Measurements from ENCODE around the gene GRAP. TPM values are rescaled to one million over a fixed set of nuclear protein-coding genes. Genes with fewer than 3 reads are reported as not detected.

GRAP gene
- total RNA-seq, 1 donor from 2014 or later: 1.7 TPM

DNA sequence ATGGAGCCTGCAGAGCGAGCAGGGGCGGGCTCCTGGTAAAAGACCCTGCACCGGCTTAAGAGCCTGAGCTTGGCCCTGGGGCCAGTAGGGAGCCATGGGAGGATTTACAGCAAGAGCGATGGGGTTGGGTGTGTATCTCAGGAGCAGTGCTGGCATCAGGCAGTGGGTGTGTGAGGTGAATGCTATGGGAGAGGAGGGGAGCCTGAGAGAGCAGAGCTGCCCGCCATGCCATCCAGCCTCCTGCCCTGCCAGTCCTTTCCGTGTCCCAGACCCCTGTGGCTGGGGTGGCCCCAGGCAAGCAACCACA, 65.5 kb downstream of the GRAP start:
- intact Hi-C loops (cut with micrococcal nuclease): no loop called here
- TF ChIP-seq, protein P1, sequence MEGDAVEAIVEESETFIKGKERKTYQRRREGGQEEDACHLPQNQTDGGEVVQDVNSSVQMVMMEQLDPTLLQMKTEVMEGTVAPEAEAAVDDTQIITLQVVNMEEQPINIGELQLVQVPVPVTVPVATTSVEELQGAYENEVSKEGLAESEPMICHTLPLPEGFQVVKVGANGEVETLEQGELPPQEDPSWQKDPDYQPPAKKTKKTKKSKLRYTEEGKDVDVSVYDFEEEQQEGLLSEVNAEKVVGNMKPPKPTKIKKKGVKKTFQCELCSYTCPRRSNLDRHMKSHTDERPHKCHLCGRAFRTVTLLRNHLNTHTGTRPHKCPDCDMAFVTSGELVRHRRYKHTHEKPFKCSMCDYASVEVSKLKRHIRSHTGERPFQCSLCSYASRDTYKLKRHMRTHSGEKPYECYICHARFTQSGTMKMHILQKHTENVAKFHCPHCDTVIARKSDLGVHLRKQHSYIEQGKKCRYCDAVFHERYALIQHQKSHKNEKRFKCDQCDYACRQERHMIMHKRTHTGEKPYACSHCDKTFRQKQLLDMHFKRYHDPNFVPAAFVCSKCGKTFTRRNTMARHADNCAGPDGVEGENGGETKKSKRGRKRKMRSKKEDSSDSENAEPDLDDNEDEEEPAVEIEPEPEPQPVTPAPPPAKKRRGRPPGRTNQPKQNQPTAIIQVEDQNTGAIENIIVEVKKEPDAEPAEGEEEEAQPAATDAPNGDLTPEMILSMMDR (IDR thresholded peaks at IDR 0.05; ENCODE audit: borderline replicate concordance): no peak
- H3K9me3 ChIP-seq (replicated peaks): no peaks in the 10 kb centered on the region
- no peak overlapping the region for H3K4me3 ChIP-seq
- H3K36me3 ChIP-seq: no peaks in the 10 kb centered on the region
- no peak overlapping the region for H3K27ac ChIP-seq (replicated peaks)
- no peaks in the 10 kb centered on the region for H3K27me3 ChIP-seq (ENCODE audit: low read depth)
- H3K4me1 ChIP-seq: no peaks in the 10 kb centered on the region
- DNase-seq: no peak

DNA sequence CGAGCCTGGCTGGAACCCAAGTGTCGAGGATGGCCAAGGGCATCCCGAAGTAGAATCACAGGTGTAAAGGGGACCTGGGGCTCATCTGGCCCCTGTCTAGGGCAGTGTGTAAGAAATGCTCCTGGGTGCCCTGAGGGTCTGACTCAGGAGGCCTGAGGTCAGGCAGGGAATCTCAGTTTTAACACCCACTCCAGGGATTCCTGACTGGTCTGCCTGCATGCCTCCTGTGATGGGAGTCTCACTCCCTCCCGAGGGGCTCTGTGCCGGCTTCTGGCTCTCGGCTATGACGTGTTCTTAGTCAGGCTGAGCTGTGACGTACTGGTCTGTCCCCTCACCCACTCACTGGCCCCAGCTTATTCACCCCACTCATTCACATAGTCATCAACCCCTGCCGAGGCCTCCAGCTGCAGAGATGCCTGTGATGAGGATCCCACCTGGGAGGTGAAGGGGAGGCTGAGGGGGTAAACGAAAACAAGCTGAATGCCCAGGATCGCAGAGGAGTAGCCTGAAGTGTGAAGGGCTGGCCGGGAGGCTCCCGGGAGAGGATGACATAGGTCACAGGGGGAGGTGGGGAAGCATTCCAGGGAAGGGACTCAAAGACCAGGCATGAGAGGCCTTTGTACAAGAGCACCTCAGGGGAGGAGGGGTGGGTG, 65.9 kb downstream of the GRAP start:
- intact Hi-C loops (cut with micrococcal nuclease): no loop called here
- no peaks in the 10 kb centered on the region for H3K27me3 ChIP-seq (ENCODE audit: low read depth)
- H3K36me3 ChIP-seq: no peaks in the 10 kb centered on the region
- H3K9me3 ChIP-seq (replicated peaks): no peaks in the 10 kb centered on the region
- H3K4me1 ChIP-seq: no peaks in the 10 kb centered on the region
- TF ChIP-seq, protein P1 (IDR thresholded peaks at IDR 0.05; ENCODE audit: borderline replicate concordance): no peak
- DNase-seq: no peak
- no peak overlapping the region for H3K27ac ChIP-seq (replicated peaks)
- no peak overlapping the region for H3K4me3 ChIP-seq

DNA sequence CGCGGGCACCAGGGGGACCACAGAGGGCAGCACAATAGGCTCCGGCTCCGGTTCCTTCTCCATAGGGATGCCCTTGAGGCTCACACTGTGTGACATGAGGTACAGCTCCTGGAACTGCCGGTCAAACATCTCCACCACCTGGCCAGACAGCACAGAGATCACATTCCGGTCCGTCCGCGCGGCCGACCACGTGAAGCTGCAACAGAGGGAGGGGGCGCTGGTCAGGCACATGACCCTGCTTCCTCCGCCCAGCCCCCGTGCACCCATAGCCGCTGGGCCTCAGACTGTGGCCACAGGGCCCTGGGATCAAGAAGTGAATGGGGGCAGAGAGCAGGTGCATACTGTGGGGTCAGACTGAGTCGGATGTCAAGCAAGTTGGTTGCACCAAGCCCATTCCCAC, 68.1 kb downstream of the GRAP start:
- Histone ChIP-seq H3K9me3 (replicated peaks) (no peaks in the 10 kb centered on the region), H3K4me3 (no peak overlapping the region), H3K36me3 (no peaks in the 10 kb centered on the region), H3K27me3 (ENCODE audit: low read depth) (no peaks in the 10 kb centered on the region), H3K4me1 (no peaks in the 10 kb centered on the region), H3K27ac (replicated peaks) (no peak overlapping the region)
- no peak for DNase-seq
- intact Hi-C loops (cut with micrococcal nuclease): no loop called here
- TF ChIP-seq, protein P1 (IDR thresholded peaks at IDR 0.05; ENCODE audit: borderline replicate concordance): no peak

DNA sequence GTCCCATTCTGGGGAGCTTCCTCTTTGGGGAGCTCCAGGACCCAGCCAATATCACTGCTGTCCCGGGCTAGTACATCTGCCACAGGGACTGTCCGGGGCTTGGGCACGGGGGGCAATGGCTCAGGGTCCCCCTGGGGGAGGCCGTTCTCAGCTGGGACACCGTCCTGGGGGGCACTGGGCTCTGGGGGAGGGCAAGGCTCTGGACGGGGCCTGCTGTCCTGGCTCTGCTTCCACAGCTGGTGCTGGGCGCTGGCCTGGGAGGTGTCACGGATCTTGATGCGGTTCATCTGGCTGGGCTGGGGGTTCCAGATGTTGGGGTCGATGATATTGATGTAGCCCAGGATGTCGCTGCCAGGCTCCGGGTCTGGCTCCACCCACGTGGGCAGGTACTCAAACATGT, 68.7 kb downstream of the GRAP start:
- intact Hi-C loops (cut with micrococcal nuclease): no loop called here
- Histone ChIP-seq H3K36me3 (no peaks in the 10 kb centered on the region), H3K4me3 (no peak overlapping the region), H3K27me3 (ENCODE audit: low read depth) (no peaks in the 10 kb centered on the region), H3K9me3 (replicated peaks) (no peaks in the 10 kb centered on the region), H3K4me1 (no peaks in the 10 kb centered on the region), H3K27ac (replicated peaks) (no peak overlapping the region)
- no peak for DNase-seq
- TF ChIP-seq, protein P1 (IDR thresholded peaks at IDR 0.05; ENCODE audit: borderline replicate concordance): no peak

DNA sequence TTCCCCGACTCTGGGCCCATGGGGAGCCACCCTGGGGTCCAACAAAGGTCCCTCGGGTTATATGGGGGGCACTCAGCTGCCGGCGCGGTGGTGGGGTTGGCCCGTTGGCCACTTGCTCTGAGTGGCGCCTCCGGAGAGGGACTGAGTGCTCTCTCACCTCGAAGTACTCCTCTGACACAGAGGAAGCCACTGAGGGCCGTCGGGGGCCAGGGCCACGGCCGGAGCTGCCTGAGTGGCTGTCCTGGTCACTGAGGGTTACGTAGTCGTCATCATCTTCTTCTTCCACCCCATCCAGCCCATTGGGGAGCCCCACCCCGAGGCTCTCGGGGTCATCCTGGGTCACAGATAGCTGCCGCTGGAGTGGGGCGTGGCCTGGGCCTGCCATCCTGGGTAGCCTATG, 69.1 kb downstream of the GRAP start:
- Histone ChIP-seq H3K9me3 (replicated peaks) (no peaks in the 10 kb centered on the region), H3K27ac (replicated peaks) (no peak overlapping the region), H3K4me1 (no peaks in the 10 kb centered on the region), H3K36me3 (no peaks in the 10 kb centered on the region), H3K4me3 (no peak overlapping the region), H3K27me3 (ENCODE audit: low read depth) (no peaks in the 10 kb centered on the region)
- TF ChIP-seq, protein P1 (IDR thresholded peaks at IDR 0.05; ENCODE audit: borderline replicate concordance): no peak
- DNase-seq: no peak
- intact Hi-C loops (cut with micrococcal nuclease): no loop called here
